GM19324 (cell line): Measurements from ENCODE around the gene DRICH1.
"Not testable (repeated sequence)": the region's sequence is repeated elsewhere in the genome, so short reads cannot be mapped to it uniquely, and the experiment has no call there.

Experiments
- ATAC-seq: cut with Tn5 transposase; IDR thresholded peaks from one replicate; pipeline ENCODE4 v1.9.1; 2021; ENCODE audit warnings: mild to moderate bottlenecking, moderate library complexity; ENCODE audit not compliant: unreplicated experiment, low FRiP score

Gene DRICH1

GRCh38 chr22:23571486-23571885 is 60.6 kb downstream of the DRICH1 start:
- ATAC-seq: no peak

GRCh38 chr22:23570681-23571080 is 61.4 kb downstream of the DRICH1 start:
- no peak for ATAC-seq

GRCh38 chr22:23569716-23570115 is 62.4 kb downstream of the DRICH1 start:
- no peak for ATAC-seq

DNA sequence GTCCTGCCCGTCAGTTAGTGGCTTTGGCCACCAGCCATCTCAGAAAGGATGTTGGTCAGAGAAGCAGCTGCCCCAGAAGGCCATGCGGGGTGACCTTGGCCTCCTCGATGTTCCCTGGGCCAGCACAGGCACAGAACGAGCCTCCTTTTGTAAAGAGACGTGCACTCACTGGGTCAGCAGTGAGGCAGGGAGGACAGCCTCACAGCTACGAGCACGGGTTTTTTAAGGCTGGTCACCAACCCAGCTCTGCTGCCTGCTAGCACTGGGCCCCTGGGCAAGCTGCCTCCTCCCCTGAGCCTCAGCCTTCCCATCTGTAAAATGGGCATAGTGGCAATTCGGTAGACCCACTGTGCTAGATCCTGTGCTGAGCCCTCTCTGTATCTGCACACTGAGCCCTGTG is 62.8 kb downstream of the DRICH1 start:
- ATAC-seq: no peak

GRCh38 chr22:23566705-23567475 is 65.2 kb downstream of the DRICH1 start:
- ATAC-seq: no peak

- no peak for ATAC-seq
Measured at GRCh38 chr22:23565915-23566704, 66.0 kb downstream of the DRICH1 start.

- no peak for ATAC-seq
Measured at GRCh38 chr22:23565305-23565914, 66.7 kb downstream of the DRICH1 start.

- no peak for ATAC-seq
Measured at GRCh38 chr22:23564276-23564675, 67.8 kb downstream of the DRICH1 start.

DNA sequence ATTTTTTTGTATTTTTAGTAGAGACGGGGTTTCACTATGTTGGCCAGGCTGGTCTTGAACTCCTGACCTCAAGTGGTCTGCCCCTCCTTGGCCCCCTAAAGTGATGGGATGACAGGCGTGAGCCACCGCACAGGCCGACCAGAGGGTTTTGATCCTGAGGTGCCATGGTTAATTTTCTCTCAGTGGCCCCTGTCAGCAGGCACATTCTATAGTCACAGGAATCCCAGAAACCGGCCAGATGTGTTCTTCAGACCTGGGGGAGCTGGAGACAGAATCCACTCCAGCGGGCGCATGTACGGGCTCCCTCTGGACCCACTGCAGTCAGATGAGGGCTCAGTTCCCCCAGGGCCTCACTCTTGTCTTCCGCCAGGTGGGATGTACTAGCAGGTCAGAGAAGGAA is 69.0 kb downstream of the DRICH1 start:
- no peak for ATAC-seq

DNA sequence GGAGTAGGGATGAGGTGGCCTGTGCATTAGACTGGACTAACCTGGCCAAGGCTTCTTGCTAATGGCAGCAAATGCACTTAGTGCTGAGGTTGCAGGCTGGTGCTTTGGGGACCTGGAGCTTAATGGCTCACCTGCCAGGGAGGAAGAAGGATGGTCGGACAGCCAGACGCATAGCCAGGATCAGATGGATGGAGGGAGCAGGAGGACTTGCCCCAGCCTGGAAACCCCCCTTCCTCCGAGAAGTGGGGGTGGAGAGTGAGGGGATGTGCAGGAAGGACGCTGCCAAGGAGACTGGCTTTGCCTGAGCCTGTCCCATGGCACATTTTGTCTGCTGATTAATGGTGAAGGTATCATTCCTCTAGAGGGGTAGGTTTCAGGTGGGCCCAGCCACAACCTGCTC is 69.9 kb downstream of the DRICH1 start:
- ATAC-seq: no peak

- not testable (repeated sequence) for ATAC-seq
Measured at GRCh38 chr22:23561025-23561510, 71.1 kb downstream of the DRICH1 start.

GRCh38 chr22:23560215-23560614 is 71.9 kb downstream of the DRICH1 start:
- ATAC-seq: not testable (repeated sequence)
